ENCODE measurements around the gene PPM1N. TPM values are rescaled to one million over a fixed set of nuclear protein-coding genes. Genes with fewer than 3 reads are reported as not detected.

Gene PPM1N
- total RNA-seq, 1 donor from 2014 or later, result 0.75 TPM

- DNase-seq (ENCODE audit: low read depth), result peak; percentile 21
These were observed 30.6 kb downstream of the PPM1N start for GRCh38 chr19:45528744-45529419.

- DNase-seq (ENCODE audit: low read depth), result no peak
These were observed 31.2 kb downstream of the PPM1N start for GRCh38 chr19:45529420-45529785.

GRCh38 chr19:45531349-45531748 lies 33.1 kb downstream of the PPM1N start:
- DNase-seq (ENCODE audit: low read depth), result no peak

- no peak for DNase-seq (ENCODE audit: low read depth)
These were observed 41.2 kb downstream of the PPM1N start for GRCh38 chr19:45539459-45539858.

- DNase-seq (ENCODE audit: low read depth), result no peak
These were observed 44.0 kb downstream of the PPM1N start for GRCh38 chr19:45542234-45542668.

GRCh38 chr19:45547211-45547770 lies 49.0 kb downstream of the PPM1N start:
- no peak for DNase-seq (ENCODE audit: low read depth)

- peak; percentile 77 for DNase-seq (ENCODE audit: low read depth)
These were observed 49.8 kb downstream of the PPM1N start for GRCh38 chr19:45547965-45548609.

Other genes starting within 250 kb of the PPM1N start
- gene MARK4, start 247.2 kb upstream of the PPM1N start, total RNA-seq, result 5.0 and 27.2 TPM in 2 replicates
- gene CKM, start 175.6 kb upstream of the PPM1N start, total RNA-seq, result not detected in 2 replicates
- 1.3 and 13.2 TPM in 2 replicates for gene KLC3, start 157.7 kb upstream of the PPM1N start, total RNA-seq
- 15.1 and 22.0 TPM in 2 replicates for gene ERCC2, start 127.9 kb upstream of the PPM1N start, total RNA-seq
- 10.9 and 32.8 TPM in 2 replicates for gene PPP1R13L, start 93.4 kb upstream of the PPM1N start, total RNA-seq
- gene POLR1G, start 91.8 kb upstream of the PPM1N start, total RNA-seq, result 10.7 and 11.8 TPM in 2 replicates
- gene ERCC1, start 74.5 kb upstream of the PPM1N start, total RNA-seq, result 41.9 and 54.7 TPM in 2 replicates
- 1.4 and 18.3 TPM in 2 replicates for gene FOSB, start 30.4 kb upstream of the PPM1N start, total RNA-seq
- 5.8 and 20.0 TPM in 2 replicates for gene RTN2, start 1.4 kb upstream of the PPM1N start, total RNA-seq
- gene VASP, start 9.0 kb downstream of the PPM1N start, total RNA-seq, result 66.0 and 224 TPM in 2 replicates
- 8.7 and 14.5 TPM in 2 replicates for gene OPA3, start 86.4 kb downstream of the PPM1N start, total RNA-seq
- gene GPR4, start 103.8 kb downstream of the PPM1N start, total RNA-seq, result under 0.01 TPM in 1 of 2 replicates, not detected in the other
- 47.4 and 61.3 TPM in 2 replicates for gene EML2, start 141.0 kb downstream of the PPM1N start, total RNA-seq
- gene GIPR, start 169.8 kb downstream of the PPM1N start, total RNA-seq, result 0.50 and 1.0 TPM in 2 replicates
- gene SNRPD2, start 193.5 kb downstream of the PPM1N start, total RNA-seq, result 120 and 333 TPM in 2 replicates
- 10.9 and 24.1 TPM in 2 replicates for gene QPCTL, start 194.2 kb downstream of the PPM1N start, total RNA-seq
- 4.5 and 9.0 TPM in 2 replicates for gene FBXO46, start 232.5 kb downstream of the PPM1N start, total RNA-seq
- gene MEIOSIN, start 235.0 kb downstream of the PPM1N start, total RNA-seq, result not detected in 2 replicates

Measured in renal cortical epithelial cell (primary cell).